ENCODE measurements around the gene MGAT2. TPM values are rescaled to one million over a fixed set of nuclear protein-coding genes. Genes with fewer than 3 reads are reported as not detected.

Gene MGAT2
- total and polyA plus RNA-seq, 9 of the 15 experiments (the other 6 are each of a cell fraction or from before 2014, with no cell fraction given): 0.03 to 33.3 (median 24.6) TPM; not detected in 1

DNA sequence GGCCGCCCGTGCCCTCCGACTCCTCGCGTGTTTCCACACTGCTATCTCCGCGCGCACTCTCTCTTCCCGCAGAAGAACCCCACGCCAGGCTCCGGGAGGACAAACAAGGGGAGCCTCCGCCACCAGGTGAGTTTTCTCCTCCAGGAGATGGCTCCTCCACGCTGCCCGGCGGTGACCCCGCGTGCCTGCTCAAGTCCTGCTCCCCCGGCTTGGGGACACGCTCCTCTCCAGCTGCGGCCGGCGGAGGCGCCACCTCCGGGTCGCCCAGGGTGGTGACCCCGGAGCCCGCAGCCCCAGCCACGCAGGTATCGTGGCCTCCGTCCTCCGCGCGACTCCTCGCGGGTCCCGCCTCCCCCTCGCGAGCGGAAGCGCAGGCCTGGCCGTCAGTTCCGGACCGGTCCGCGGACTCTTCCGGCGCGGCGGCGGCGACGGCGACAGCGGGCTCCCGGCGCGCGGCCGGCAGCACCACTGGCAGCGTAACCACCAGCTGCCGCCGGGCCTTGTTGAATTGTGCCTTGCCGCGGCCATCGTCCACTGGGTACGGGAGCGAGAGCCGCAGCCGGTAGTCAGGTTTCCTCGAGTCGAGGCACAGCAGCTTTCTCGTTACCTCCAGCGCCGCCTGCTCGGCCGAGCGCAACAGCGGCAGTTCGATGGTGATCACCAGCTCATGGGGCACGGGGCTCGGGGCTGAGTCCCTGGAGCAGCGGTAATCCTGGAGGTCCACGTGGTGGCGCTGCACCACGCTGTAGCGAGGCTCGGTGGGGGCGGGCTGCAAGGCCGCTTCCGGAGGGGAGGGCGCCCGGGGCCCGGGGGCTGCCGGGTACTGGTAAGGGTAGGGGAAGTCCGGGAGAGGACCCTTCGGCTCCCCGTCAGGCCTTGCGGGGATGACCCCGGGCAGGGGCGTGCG is 13.3 kb downstream of the MGAT2 start (continued):
- TF ChIP-seq, protein P1, sequence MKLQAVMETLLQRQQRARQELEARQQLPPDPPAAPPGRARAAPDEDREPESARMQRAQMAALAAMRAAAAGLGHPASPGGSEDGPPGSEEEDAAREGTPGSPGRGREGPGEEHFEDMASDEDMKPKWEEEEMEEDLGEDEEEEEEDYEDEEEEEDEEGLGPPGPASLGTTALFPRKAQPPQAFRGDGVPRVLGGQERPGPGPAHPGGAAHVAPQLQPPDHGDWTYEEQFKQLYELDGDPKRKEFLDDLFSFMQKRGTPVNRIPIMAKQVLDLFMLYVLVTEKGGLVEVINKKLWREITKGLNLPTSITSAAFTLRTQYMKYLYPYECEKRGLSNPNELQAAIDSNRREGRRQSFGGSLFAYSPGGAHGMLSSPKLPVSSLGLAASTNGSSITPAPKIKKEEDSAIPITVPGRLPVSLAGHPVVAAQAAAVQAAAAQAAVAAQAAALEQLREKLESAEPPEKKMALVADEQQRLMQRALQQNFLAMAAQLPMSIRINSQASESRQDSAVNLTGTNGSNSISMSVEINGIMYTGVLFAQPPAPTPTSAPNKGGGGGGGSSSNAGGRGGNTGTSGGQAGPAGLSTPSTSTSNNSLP (IDR thresholded peaks at IDR 0.05; ENCODE audit: borderline replicate concordance, low read depth, low read length): 0 out of 2 replicates have a peak, but pooled peaks have one; percentile 20
- TF ChIP-seq ZFP36 (IDR thresholded peaks at IDR 0.05; ENCODE audit: low read depth, low read length, partially characterized antibody) (peak; percentile 43), SREBF1 (IDR thresholded peaks at IDR 0.05; ENCODE audit: borderline replicate concordance, low read depth, low read length) (no peak), KLF13 (tag; IDR thresholded peaks at IDR 0.05; ENCODE audit: borderline replicate concordance, low read depth) (no peak), LCOR (CRISPR knock-in tag; IDR thresholded peaks at IDR 0.05) (no peak), RFX1 (IDR thresholded peaks at IDR 0.05) (no peak), ZNF589 (CRISPR knock-in tag; IDR thresholded peaks at IDR 0.05; ENCODE audit: low read depth) (no peak), HOMEZ (CRISPR knock-in tag; IDR thresholded peaks at IDR 0.05) (no peak), ZNF830 (CRISPR knock-in tag; IDR thresholded peaks at IDR 0.05) (no peak), ZNF639 (CRISPR knock-in tag; conservative IDR thresholded peaks at IDR 0.05 in 1 of 2, IDR thresholded peaks at IDR 0.05 in 1 of 2) (peak in 1 of 2 experiments; percentile 93; a peak in 2 of 4 replicates), KDM2B (CRISPR knock-in tag; IDR thresholded peaks at IDR 0.05) (no peak), BCLAF1 (IDR thresholded peaks at IDR 0.05; ENCODE audit: borderline replicate concordance in 1 of 2, control insufficient read depth in 1 of 2, low read depth in 2 of 2, low read length in 1 of 2) (0 out of 4 replicates have a peak, but pooled peaks of 1 of the 2 experiments have one; percentile 30), BACH1 (tag; IDR thresholded peaks at IDR 0.05) (no peak), ZNF232 (CRISPR knock-in tag; IDR thresholded peaks at IDR 0.05) (no peak), NBN (IDR thresholded peaks at IDR 0.05; ENCODE audit: low read depth) (0 out of 2 replicates have a peak, but pooled peaks have one; percentile 21), ETV1 (tag; conservative IDR thresholded peaks at IDR 0.05; ENCODE audit: low read depth) (peak; percentile 94), ZNF143 (CRISPR knock-in tag; IDR thresholded peaks at IDR 0.05) (0 out of 2 replicates have a peak, but pooled peaks have one; percentile 61)

All from K562 (cell line).